ENCODE data around the gene ARIH2.

Gene ARIH2

GRCh38 chr3:48918388-48919214 is at the start of gene ARIH2:
Gene ARIH2 (plus strand): TSS chr3:48918842. CDS start chr3:48927559, 8,717 bp downstream.
- peak; percentile 32 for TF ChIP-seq CTCF (IDR thresholded peaks at IDR 0.05; ENCODE audit: borderline replicate concordance, control extremely low read depth, extremely low read depth, insufficient read depth, missing control alignments)
- DNase-seq (ENCODE audit: low spot score) = peak; percentile 97
- in situ Hi-C loops (cut with MboI; ENCODE audit: low sequenced_read_pairs, unreplicated experiment) = no loop called here

- no peak for TF ChIP-seq CTCF (IDR thresholded peaks at IDR 0.05; ENCODE audit: borderline replicate concordance, control extremely low read depth, extremely low read depth, insufficient read depth, missing control alignments)
- in situ Hi-C loops (cut with MboI; ENCODE audit: low sequenced_read_pairs, unreplicated experiment) = no loop called here
- no peak for DNase-seq (ENCODE audit: low spot score)
Measured at GRCh38 chr3:48877671-48878070, 41.0 kb upstream of the ARIH2 start.

- in situ Hi-C loops (cut with MboI; ENCODE audit: low sequenced_read_pairs, unreplicated experiment) = no loop called here
- peak; percentile 49 for DNase-seq (ENCODE audit: low spot score)
- TF ChIP-seq CTCF (IDR thresholded peaks at IDR 0.05; ENCODE audit: borderline replicate concordance, control extremely low read depth, extremely low read depth, insufficient read depth, missing control alignments) = no peak
Measured at GRCh38 chr3:48879307-48879993, 39.2 kb upstream of the ARIH2 start.

- in situ Hi-C loops (cut with MboI; ENCODE audit: low sequenced_read_pairs, unreplicated experiment) = no loop called here
- DNase-seq (ENCODE audit: low spot score) = no peak
- no peak for TF ChIP-seq CTCF (IDR thresholded peaks at IDR 0.05; ENCODE audit: borderline replicate concordance, control extremely low read depth, extremely low read depth, insufficient read depth, missing control alignments)
Measured at GRCh38 chr3:48879994-48880377, 38.7 kb upstream of the ARIH2 start.

- no peak for DNase-seq (ENCODE audit: low spot score)
- in situ Hi-C loops (cut with MboI; ENCODE audit: low sequenced_read_pairs, unreplicated experiment) = no loop called here
- TF ChIP-seq CTCF (IDR thresholded peaks at IDR 0.05; ENCODE audit: borderline replicate concordance, control extremely low read depth, extremely low read depth, insufficient read depth, missing control alignments) = no peak
Measured at GRCh38 chr3:48881006-48881405, 37.6 kb upstream of the ARIH2 start.

- TF ChIP-seq CTCF (IDR thresholded peaks at IDR 0.05; ENCODE audit: borderline replicate concordance, control extremely low read depth, extremely low read depth, insufficient read depth, missing control alignments) = no peak
- in situ Hi-C loops (cut with MboI; ENCODE audit: low sequenced_read_pairs, unreplicated experiment) = no loop called here
- no peak for DNase-seq (ENCODE audit: low spot score)
Measured at GRCh38 chr3:48881652-48882114, 37.0 kb upstream of the ARIH2 start.
